HL-60 (cell line): Measurements from ENCODE around the gene MYCBPAP.

Experiments
- DNase-seq, 2 experiments: peaks; one replicate each; pipeline ENCODE4 v3.0.0-alpha.2; 2010 to 2020; ENCODE audit warnings: low read depth in 1 of 2, low spot score in 1 of 2
- H3K27ac ChIP-seq: fragments of 250-450 bp; sonication (Bioruptor Pico); replicated peaks from 2 replicates; pipeline ENCODE4 v1.5.1; 2020; ENCODE audit warnings: mild to moderate bottlenecking, moderate library complexity
- H3K27me3 ChIP-seq: fragments of 250-450 bp; sonication (Bioruptor Pico); 2 replicates; pipeline ENCODE4 v1.5.1; 2021; ENCODE audit warnings: mild to moderate bottlenecking, moderate library complexity; ENCODE audit not compliant: insufficient read depth, poor library complexity, severe bottlenecking
- H3K4me3 ChIP-seq: replicated peaks from 2 replicates; pipeline ENCODE4 v1.5.1; 2011; ENCODE audit warnings: mild to moderate bottlenecking, control low read depth, low read length; ENCODE audit not compliant: insufficient read depth
- CTCF ChIP-seq: IDR thresholded peaks from one replicate; pipeline ENCODE4 v1.5.1; 2011; ENCODE audit warnings: low read length, control low read depth, inconsistent platforms; ENCODE audit not compliant: insufficient read depth
- GABPA ChIP-seq: IDR thresholded peaks from 2 replicates; pipeline ENCODE4 v1.6.1; 2012; ENCODE audit warnings: low read depth
- POLR2AphosphoS5 ChIP-seq: IDR thresholded peaks from 2 replicates; pipeline ENCODE4 v1.6.1; 2012; ENCODE audit warnings: low read depth
- REST ChIP-seq: IDR thresholded peaks from 2 replicates; pipeline ENCODE4 v1.6.1; 2012; ENCODE audit warnings: low read depth; ENCODE audit not compliant: insufficient replicate concordance
- SPI1 ChIP-seq: IDR thresholded peaks from 2 replicates; pipeline ENCODE4 v1.6.1; 2012; ENCODE audit warnings: low read depth, mild to moderate bottlenecking, borderline replicate concordance

Gene MYCBPAP

GRCh38 chr17:50514388-50514787 lies 6.1 kb downstream of the MYCBPAP start:
- Histone ChIP-seq H3K4me3 (no peak overlapping the region), H3K27me3 (no peaks in the 10 kb centered on the region), H3K27ac (no peak overlapping the region)
- TF ChIP-seq CTCF (no peak), GABPA (no peak), POLR2AphosphoS5 (no peak), SPI1 (no peak), REST (no peak)
- no peak for DNase-seq

- Histone ChIP-seq H3K4me3 (no peak overlapping the region), H3K27ac (no peak overlapping the region), H3K27me3 (no peaks in the 10 kb centered on the region)
- DNase-seq = peak in 1 of 2 experiments; percentile 57
- TF ChIP-seq SPI1 (no peak), GABPA (no peak), CTCF (no peak), POLR2AphosphoS5 (no peak), REST (no peak)
Observed at GRCh38 chr17:50514936-50515702, 6.9 kb downstream of the MYCBPAP start.

- H3K4me3 ChIP-seq = no peak overlapping the region
- no peak overlapping the region for H3K27ac ChIP-seq
- TF ChIP-seq CTCF (no peak), POLR2AphosphoS5 (no peak), SPI1 (no peak), GABPA (no peak), REST (no peak)
- DNase-seq = no peak
- no peaks in the 10 kb centered on the region for H3K27me3 ChIP-seq
Observed at GRCh38 chr17:50517011-50517410, 8.8 kb downstream of the MYCBPAP start.
